HL-60 (cell line): Measurements from ENCODE around the gene MAGOHB.

ENCODE experiments used
- GABPA ChIP-seq: IDR thresholded peaks from 2 replicates; pipeline ENCODE4 v1.6.1; 2012; ENCODE audit warnings: low read depth
- POLR2AphosphoS5 ChIP-seq: IDR thresholded peaks from 2 replicates; pipeline ENCODE4 v1.6.1; 2012; ENCODE audit warnings: low read depth

DNA sequence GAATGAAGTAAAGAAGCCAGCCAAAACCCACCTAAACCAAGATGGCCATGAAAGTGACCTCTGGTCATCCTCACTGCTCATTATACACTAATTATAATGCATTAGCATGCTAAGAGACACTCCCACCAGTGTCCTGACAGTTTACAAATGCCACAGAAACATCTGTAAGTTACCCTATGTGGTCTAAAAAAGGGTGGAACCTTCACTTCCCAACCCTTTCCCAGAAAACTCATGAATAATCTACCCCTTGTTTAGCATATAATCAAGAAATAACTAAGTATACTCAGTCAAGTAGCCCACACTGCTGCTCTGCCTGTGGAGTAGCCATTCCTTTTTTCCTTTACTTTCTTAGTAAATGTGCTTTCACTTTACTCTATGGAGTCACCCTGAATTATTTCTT, 40.6 kb upstream of the MAGOHB start:
- TF ChIP-seq GABPA (no peak), POLR2AphosphoS5 (no peak)
